Body of pancreas (tissue), 4 donors: ENCODE data around the gene LIN28A.

Experiments used
- CTCF ChIP-seq, 7 experiments: fragments of 450-650 bp in 4 of 7; fragments of 200-600 bp in 3 of 7; sonication (generic) in 3 of 7; IDR thresholded peaks; one replicate each; pipeline ENCODE4 v1.5.1; 2016 to 2019; ENCODE audit warnings: antibody characterized with exemption in 7 of 7
- POLR2A ChIP-seq, 3 donors: fragments of 450-650 bp; IDR thresholded peaks; one replicate each; pipeline ENCODE4 v1.6.1; 2016; ENCODE audit warnings: antibody characterized with exemption in 3 of 3, mild to moderate bottlenecking in 2 of 3

- TF ChIP-seq CTCF (IDR thresholded peaks at IDR 0.05) (no peak), POLR2A (IDR thresholded peaks at IDR 0.05) (no peak)
Observed at GRCh38 chr1:26429721-26430120, 19.1 kb downstream of the LIN28A start.
